H1 (cell line): Measurements from ENCODE around the gene RAB7B. TPM values are rescaled to one million over a fixed set of nuclear protein-coding genes. Genes with fewer than 3 reads are reported as not detected.

ENCODE experiments used
- E2F6 ChIP-seq: IDR thresholded peaks from 2 replicates; pipeline ENCODE4 v1.6.1; 2012; ENCODE audit warnings: inconsistent platforms
- GABPA ChIP-seq: IDR thresholded peaks from 2 replicates; pipeline ENCODE4 v1.6.1; 2011; ENCODE audit warnings: mild to moderate bottlenecking, low read length, moderate library complexity, borderline replicate concordance; ENCODE audit not compliant: insufficient read depth
- JUND ChIP-seq: IDR thresholded peaks from 2 replicates; pipeline ENCODE4 v1.6.1; 2011; ENCODE audit warnings: mild to moderate bottlenecking, improper control_type of control experiment, low read length
- KDM5A ChIP-seq: fragments of 200-600 bp; IDR thresholded peaks from 2 replicates; pipeline ENCODE4 v1.7.1; 2012; ENCODE audit warnings: mild to moderate bottlenecking, low read length, inconsistent platforms, mixed read lengths
- NRF1 ChIP-seq: IDR thresholded peaks from 2 replicates; pipeline ENCODE4 v1.6.1; 2011; ENCODE audit warnings: mild to moderate bottlenecking, low read depth, low read length, improper control_type of control experiment
- POU5F1 ChIP-seq: IDR thresholded peaks from 2 replicates; pipeline ENCODE4 v1.6.1; 2011; ENCODE audit warnings: low read depth, mild to moderate bottlenecking, low read length, moderate library complexity
- TEAD4 ChIP-seq: IDR thresholded peaks from 2 replicates; pipeline ENCODE4 v1.6.1; 2012; ENCODE audit warnings: low read depth, low read length, inconsistent platforms, mixed read lengths
- polyA plus RNA-seq, 7 experiments: library from polyadenylated mRNA; depleted of rRNA in 3 of 7; stranded (reverse) in 5 of 7; unstranded in 2 of 7; fragments of >200 nt in 5 of 7; fragments of 200-250 nt in 2 of 7; gene quantifications; 1 replicate in 5 of 7; 2 replicates in 1 of 7; 4 replicates in 1 of 7; pipeline versions ENCODE4 v1.2.1 to v1.2.3, GENCODE V29; 2011 to 2013; ENCODE audit warnings: missing spikeins in 2 of 7, mixed read lengths in 2 of 7
- total RNA-seq: library from RNA; stranded (reverse); fragmentation: NEBNext Ultra II Directional; extraction: Animal tissue kit (Norgen Biotek cat#: 25700); gene quantifications from 2 replicates; pipeline ENCODE4 v1.2.1, GENCODE V29; 2021

Gene RAB7B
- total and polyA plus RNA-seq, 2 of the 8 experiments (the other 6 are each of a cell fraction or from before 2014, with no cell fraction given), result 0.05 TPM; not detected in 1

DNA sequence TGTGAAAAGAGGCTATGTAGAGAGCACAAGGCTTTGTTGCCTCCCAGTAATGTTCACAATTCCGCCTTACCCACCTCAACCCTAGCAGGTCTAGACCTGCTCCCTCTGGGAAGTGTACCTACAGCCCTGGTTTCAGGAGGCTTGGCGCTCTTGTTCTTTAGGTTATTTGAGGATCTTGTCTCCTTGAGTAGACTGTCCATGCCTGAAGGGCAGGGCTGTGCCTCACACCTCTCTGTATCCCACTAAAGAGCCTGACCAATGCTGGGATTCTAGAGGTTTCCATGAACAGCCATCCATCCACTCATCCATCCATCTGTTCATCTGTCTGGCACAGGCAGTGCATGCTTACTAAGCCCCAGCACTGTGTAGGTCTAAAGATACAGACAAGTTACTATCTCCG, 1.0 kb downstream of the RAB7B start (continued):
- TF ChIP-seq GABPA (no peak), NRF1 (no peak), JUND (no peak), POU5F1 (no peak), KDM5A (no peak), E2F6 (no peak), TEAD4 (no peak)
